Left lung (tissue), 10 donors: ENCODE data around the gene MFSD2B. TPM values are rescaled to one million over a fixed set of nuclear protein-coding genes. Genes with fewer than 3 reads are reported as not detected.

Experiments used
- ATAC-seq: fragments of 200-7000 bp; cut with Tn5 transposase; one replicate; pipeline ENCODE4 v1.9.1; 2020; ENCODE audit warnings: moderate library complexity
- DNase-seq, 4 donors: peaks; one replicate each; pipeline ENCODE4 v3.0.0-alpha.2; 2013 to 2020
- H3K27ac ChIP-seq, 2 donors: fragments of 200-600 bp; sonication (generic) in 1 of 2; one replicate each; pipeline versions ENCODE4 v1.5.0 to v1.8.0; 2020 to 2021
- H3K27me3 ChIP-seq, 2 donors: fragments of 200-600 bp; sonication (generic) in 1 of 2; one replicate each; pipeline versions ENCODE4 v1.5.0 to v1.8.0; 2020 to 2021
- H3K36me3 ChIP-seq, 2 donors: fragments of 200-600 bp; sonication (generic) in 1 of 2; one replicate each; pipeline versions ENCODE4 v1.5.0 to v1.8.0; 2020 to 2021
- H3K4me1 ChIP-seq, 2 donors: fragments of 200-600 bp; one replicate each; pipeline ENCODE4 v1.8.0; 2021
- H3K4me3 ChIP-seq, 2 donors: fragments of 200-600 bp; sonication (generic) in 1 of 2; one replicate each; pipeline versions ENCODE4 v1.5.0 to v1.8.0; 2020 to 2021; ENCODE audit warnings: mild to moderate bottlenecking in 1 of 2
- H3K9me3 ChIP-seq, 2 donors: fragments of 200-600 bp; sonication (generic) in 1 of 2; one replicate each; pipeline versions ENCODE4 v1.5.0 to v1.8.0; 2020 to 2021
- CTCF ChIP-seq, 2 donors: fragments of 200-600 bp; sonication (generic) in 1 of 2; IDR thresholded peaks; one replicate each; pipeline versions ENCODE4 v1.5.0 to v1.8.0; 2021; ENCODE audit warnings: antibody characterized with exemption in 2 of 2
- intact Hi-C, 2 donors: fragments of 100-400 bp; cut with DNase I; formaldehyde crosslinking; loops; one replicate each; pipeline versions ENCODE4 v1.11.2 to v1.14.2; 2022
- polyA plus RNA-seq, 6 donors: library from polyadenylated mRNA; unstranded; fragments of 120-200 nt; gene quantifications; one replicate each; pipeline ENCODE4 v1.2.1, GENCODE V29; 2013; ENCODE audit not compliant: insufficient read length in 6 of 6
- total RNA-seq, 2 donors: library from RNA; stranded (reverse); fragmentation: NEBNext Ultra II Directional; extraction: Animal tissue kit (Norgen Biotek cat#: 25700); gene quantifications; one replicate each; pipeline ENCODE4 v1.2.1, GENCODE V29; 2021
- donor health status: DM: no; HTN: yes; CAD: no.
- donor health status: DM: no; HTN: no; CAD: no.

Gene MFSD2B
- total and polyA plus RNA-seq, 8 donors = 0.26 to 5.4 (median 4.4) TPM

DNA sequence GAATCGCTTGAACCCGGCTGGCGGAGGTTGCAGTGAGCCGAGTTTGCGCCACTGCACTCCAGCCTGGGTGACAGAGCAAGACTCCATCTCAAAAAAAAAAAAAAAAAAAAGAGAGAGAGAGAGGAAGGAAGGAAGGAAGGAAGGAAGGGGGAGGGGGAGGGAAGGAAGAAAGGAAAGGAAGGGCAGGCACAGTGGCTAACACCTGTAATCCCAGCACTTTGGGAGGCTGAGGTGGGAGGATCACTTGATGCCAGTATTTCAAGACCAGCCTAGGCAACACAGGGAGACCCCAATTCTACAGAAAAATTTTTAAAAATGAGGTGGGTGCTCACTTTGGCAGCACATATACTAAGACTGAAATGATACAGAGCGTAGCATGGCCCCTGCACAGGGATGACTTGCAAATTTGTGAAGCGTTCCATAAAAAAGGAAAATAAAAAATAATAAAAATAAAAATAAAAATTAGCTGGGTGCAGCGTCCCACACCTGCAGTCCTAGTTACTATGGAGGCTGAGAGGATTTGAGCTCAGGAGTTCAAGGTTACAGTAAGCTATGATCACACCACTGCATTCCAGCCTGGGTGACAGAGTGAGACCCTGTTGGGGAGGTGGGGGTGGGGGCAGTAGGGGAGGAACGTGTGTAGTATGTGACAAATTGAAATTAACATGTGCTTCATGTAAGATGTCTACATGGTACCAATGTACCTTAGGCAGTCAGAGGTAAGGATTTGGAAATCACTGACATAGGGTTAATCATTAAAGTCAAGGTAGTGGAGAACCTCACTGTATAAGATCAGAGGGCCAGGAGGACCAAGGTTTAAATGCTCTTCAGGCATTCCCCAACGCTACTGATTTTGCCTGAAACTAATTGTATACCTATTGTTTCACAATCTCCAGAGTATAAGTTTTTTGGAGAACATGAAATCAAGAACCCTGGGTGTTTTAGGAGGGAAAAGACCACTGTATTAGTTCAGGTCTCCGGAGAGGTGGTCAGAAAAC lies 35.9 kb downstream of the MFSD2B start:
- DNase-seq (no peak), ATAC-seq (no peak)
- Histone ChIP-seq H3K36me3 (no peaks in the 10 kb centered on the region), H3K27ac (no peak overlapping the region), H3K9me3 (no peaks in the 10 kb centered on the region), H3K4me3 (peak overlapping the region; percentile 61 to 75), H3K27me3 (peaks cover 0 to 32% of the 10 kb centered on the region in 2 donors), H3K4me1 (peaks cover 0 to 34% of the 10 kb centered on the region in 2 donors)
- intact Hi-C loops = no loop called here
- TF ChIP-seq CTCF (IDR thresholded peaks at IDR 0.05) = no peak

GRCh38 chr2:24046599-24046929 lies 36.7 kb downstream of the MFSD2B start:
- Histone ChIP-seq H3K27ac (peak overlapping the region in 1 of 2 donors; percentile 75), H3K4me3 (peak overlapping the region; percentile 61 to 75), H3K36me3 (no peaks in the 10 kb centered on the region), H3K27me3 (peaks cover 0 to 32% of the 10 kb centered on the region in 2 donors), H3K4me1 (peaks cover 0 to 34% of the 10 kb centered on the region in 2 donors), H3K9me3 (no peaks in the 10 kb centered on the region)
- intact Hi-C loops = no loop called here
- TF ChIP-seq CTCF (IDR thresholded peaks at IDR 0.05) = no peak
- ATAC-seq = no peak
- no peak for DNase-seq

DNA sequence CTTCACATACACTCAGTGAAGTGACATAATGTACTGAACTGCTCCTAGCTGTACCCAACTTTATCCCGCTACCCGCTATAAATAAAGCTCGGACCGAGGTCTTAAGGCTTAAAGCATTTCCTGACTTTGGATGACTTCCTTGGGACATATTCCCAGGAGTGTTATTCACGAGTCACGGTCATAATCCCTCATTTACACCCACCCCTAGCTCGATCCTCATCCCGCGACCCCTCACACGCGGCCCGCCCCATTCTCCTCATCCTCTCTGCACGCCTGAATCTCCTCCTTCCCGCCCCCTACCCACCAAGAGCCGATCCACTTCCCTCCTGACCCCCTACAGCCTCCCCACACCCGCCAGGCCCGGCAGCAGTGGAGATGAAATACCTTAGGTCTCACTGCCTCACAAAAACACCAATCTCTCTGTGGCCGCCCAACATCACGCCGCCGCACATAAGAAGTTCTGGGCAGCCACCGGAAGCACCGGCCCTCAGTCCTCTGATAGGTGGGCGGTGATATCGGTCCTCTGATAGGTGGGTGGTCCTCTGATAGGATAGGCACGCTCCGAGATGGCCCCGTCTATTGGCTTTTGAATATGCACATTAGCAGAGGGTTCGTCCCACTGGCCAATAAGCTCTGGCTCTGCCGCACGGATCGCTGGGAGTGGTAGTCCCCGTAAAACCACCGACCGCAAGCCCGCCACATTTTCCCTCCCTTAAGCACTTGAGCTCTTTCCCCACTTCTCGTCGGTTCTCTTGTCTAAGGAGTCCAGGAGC lies 37.2 kb downstream of the MFSD2B start, which contains the start of gene WDCP:
Gene WDCP (minus strand): TSS at position 462 of the 773 bp plus-strand sequence. CDS start 7,897 bp downstream, outside the sequence.
- intact Hi-C loops = no loop called here
- H3K9me3 ChIP-seq = no peaks in the 10 kb centered on the region

DNA sequence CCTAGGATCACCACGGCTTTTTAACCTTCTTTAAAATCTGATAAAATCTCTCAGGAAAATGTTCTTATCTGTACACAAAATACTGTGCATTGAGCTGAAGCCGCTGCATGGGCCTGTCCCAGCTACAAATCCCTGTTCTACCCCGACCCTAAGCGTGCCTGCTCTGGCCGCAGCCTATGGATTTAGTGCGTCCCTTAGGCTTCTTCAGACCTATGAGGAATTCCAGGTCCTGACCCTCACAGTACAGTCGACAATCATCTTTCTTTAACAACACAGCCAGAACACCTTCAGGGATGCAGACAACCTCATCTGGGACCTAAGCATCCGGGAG lies 37.8 kb downstream of the MFSD2B start:
- Histone ChIP-seq H3K9me3 (no peaks in the 10 kb centered on the region), H3K27me3 (peaks cover 0 to 32% of the 10 kb centered on the region in 2 donors), H3K4me3 (peak overlapping the region; percentile 61 to 75), H3K27ac (peak overlapping the region in 1 of 2 donors; percentile 60), H3K4me1 (peaks cover 0 to 34% of the 10 kb centered on the region in 2 donors), H3K36me3 (no peaks in the 10 kb centered on the region)
- intact Hi-C loops = no loop called here
- ATAC-seq = peak; percentile 2
- no peak for DNase-seq
- no peak for TF ChIP-seq CTCF (IDR thresholded peaks at IDR 0.05)

More for the DNA sequence above, 37.2 kb downstream of the MFSD2B start, which contains the start of gene WDCP:
- TF ChIP-seq CTCF (IDR thresholded peaks at IDR 0.05) = no peak
- H3K4me3 ChIP-seq = peak within 1 kb of the TSS; percentile 61 to 75
- peaks cover 0 to 32% of the 10 kb centered on the region in 2 donors for H3K27me3 ChIP-seq
- DNase-seq (peak; percentile 91 to 97 (median 95)), ATAC-seq (peak; percentile 98)
- H3K4me1 ChIP-seq = peaks cover 0 to 34% of the 10 kb centered on the region in 2 donors
- H3K36me3 ChIP-seq = no peaks in the 10 kb centered on the region
- peak within 1 kb of the TSS; percentile 60 to 75 for H3K27ac ChIP-seq
